CD4-positive, CD25-positive, alpha-beta regulatory T cell (primary cell): ENCODE data around the gene RGL1. TPM values are rescaled to one million over a fixed set of nuclear protein-coding genes. Genes with fewer than 3 reads are reported as not detected.
"Not testable (repeated sequence)": the region's sequence is repeated elsewhere in the genome, so short reads cannot be mapped to it uniquely, and the experiment has no call there.

Experiments used
- ATAC-seq, 2 donors: fragments of 150-1000 bp; cut with Tn5 transposase; one replicate each; pipeline ENCODE4 v1.10.0; 2021; ENCODE audit warnings: low read depth in 2 of 2, moderate number of reproducible peaks in 2 of 2, moderate library complexity in 1 of 2
- DNase-seq, 3 donors: peaks; one replicate each; pipeline versions ENCODE4 v3.0.0 to v3.0.0-alpha.2; 2012 to 2022; ENCODE audit warnings: mixed read lengths in 1 of 3
- H3K27ac ChIP-seq: one replicate; pipeline ENCODE4 v1.7.0; 2013; ENCODE audit warnings: mild to moderate bottlenecking, low read length; ENCODE audit not compliant: insufficient read depth, poor library complexity, severe bottlenecking
- H3K27me3 ChIP-seq: one replicate; pipeline ENCODE4 v1.7.0; 2013; ENCODE audit warnings: low read length; ENCODE audit not compliant: control insufficient read depth, insufficient read depth
- H3K36me3 ChIP-seq: one replicate; pipeline ENCODE4 v1.7.0; 2013; ENCODE audit warnings: mild to moderate bottlenecking, low read length, moderate library complexity; ENCODE audit not compliant: control insufficient read depth, insufficient read depth
- H3K4me1 ChIP-seq: 2 replicates; pipeline ENCODE4 v1.7.0; 2013; ENCODE audit warnings: mild to moderate bottlenecking, low read length; ENCODE audit not compliant: insufficient read depth, control insufficient read depth, poor library complexity, severe bottlenecking
- H3K4me3 ChIP-seq: one replicate; pipeline ENCODE4 v1.7.0; 2013; ENCODE audit warnings: low read depth, mild to moderate bottlenecking, low read length, moderate library complexity
- H3K9me3 ChIP-seq, 2 experiments: 1 replicate in 1 of 2; 2 replicates in 1 of 2; pipeline ENCODE4 v1.7.0; 2013; ENCODE audit warnings: low read length in 2 of 2, mild to moderate bottlenecking in 1 of 2, moderate library complexity in 1 of 2; ENCODE audit not compliant: control insufficient read depth in 2 of 2
- H3K27ac Mint-ChIP-seq, 3 donors: one replicate each; pipeline ENCODE4 v1.8.0; 2020 to 2022; ENCODE audit warnings: mild to moderate bottlenecking in 3 of 3, mixed read lengths in 3 of 3, moderate library complexity in 2 of 3
- H3K27me3 Mint-ChIP-seq: one replicate; pipeline ENCODE4 v1.8.0; 2022; ENCODE audit warnings: mild to moderate bottlenecking, mixed read lengths
- H3K36me3 Mint-ChIP-seq: one replicate; pipeline ENCODE4 v1.8.0; 2020; ENCODE audit warnings: mixed read lengths
- H3K4me1 Mint-ChIP-seq, 4 donors: one replicate each; pipeline ENCODE4 v1.8.0; 2020 to 2022; ENCODE audit warnings: mixed read lengths in 4 of 4, mild to moderate bottlenecking in 1 of 4
- H3K4me3 Mint-ChIP-seq, 4 donors: one replicate each; pipeline ENCODE4 v1.8.0; 2020 to 2022; ENCODE audit warnings: mild to moderate bottlenecking in 4 of 4, mixed read lengths in 4 of 4, moderate library complexity in 3 of 4
- H3K9me3 Mint-ChIP-seq, 7 donors: one replicate each; pipeline ENCODE4 v1.8.0; 2020 to 2022; ENCODE audit warnings: mixed read lengths in 7 of 7, mild to moderate bottlenecking in 3 of 7, moderate library complexity in 2 of 7
- polyA plus RNA-seq, 4 donors: library from polyadenylated mRNA; unstranded; fragments of 300-500 nt; fragmentation: Illumina TruSeq; gene quantifications; one replicate each; pipeline ENCODE4 v1.2.3, GENCODE V29; 2021
- total RNA-seq: library from RNA; stranded (reverse); gene quantifications from one replicate; pipeline ENCODE4 v1.2.3, GENCODE V29; 2022

Gene RGL1
- total RNA-seq (1.4 TPM), polyA plus RNA-seq (1 to 10 TPM; 1.8 to 2.8 (median 2.0) TPM)

DNA sequence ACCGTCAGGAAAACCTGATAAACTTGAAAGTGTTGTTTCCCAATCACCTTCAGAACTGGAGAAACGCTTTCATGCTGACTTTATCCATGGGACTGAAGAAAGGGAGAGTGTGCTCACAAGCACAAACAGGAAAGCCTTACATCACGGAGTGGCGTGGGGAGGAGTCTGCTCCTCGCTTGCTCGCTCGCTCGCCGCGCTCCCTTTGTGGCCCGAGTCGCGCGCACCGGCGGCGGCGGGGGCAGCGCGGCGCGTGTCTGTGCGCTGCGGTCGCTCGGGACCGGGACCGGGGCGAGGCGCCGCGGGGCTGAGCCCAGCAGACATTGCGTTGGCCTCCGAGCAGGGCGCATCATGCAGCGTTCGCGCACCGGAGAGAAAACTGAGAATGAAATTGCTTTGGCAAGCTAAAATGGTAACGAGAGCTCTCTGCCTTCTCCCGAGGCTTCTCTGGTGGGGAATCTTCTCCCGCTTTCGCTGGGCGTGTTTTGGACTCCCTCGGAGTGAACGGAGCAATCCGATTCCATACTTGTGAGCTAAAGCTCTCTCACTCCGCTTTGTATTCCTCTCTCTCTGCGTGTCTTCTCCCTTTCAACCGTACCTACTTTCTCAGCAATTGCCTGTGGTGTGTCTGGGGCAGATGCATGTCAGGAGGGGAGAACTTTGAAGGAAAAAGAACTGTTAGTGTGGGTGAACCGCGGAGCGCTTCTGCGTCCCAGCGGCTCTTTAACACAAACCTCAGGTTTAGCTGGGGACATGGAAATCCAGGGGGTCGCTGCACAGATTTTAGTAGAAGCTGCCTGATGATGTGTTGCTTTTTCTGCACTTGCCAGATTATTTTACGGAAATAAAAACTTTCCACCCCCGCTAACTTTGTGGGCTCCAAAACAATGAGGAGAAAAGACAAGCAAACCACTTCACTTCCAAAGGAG, at the start of gene RGL1:
TSS of gene RGL1 (plus strand) at position 205 of the 926 bp plus-strand sequence. CDS start at position 383, 178 bp downstream.
- H3K27me3 ChIP-seq, result peaks cover 3% of the 10 kb centered on the region
- DNase-seq (peak in 2 of 3 donors; percentile 2 to 47), ATAC-seq (peak; percentile 52 to 53)
- H3K4me1 ChIP-seq, result no peaks in the 10 kb centered on the region
- peak within 1 kb of the TSS; percentile 79 for H3K4me3 ChIP-seq
- H3K27ac Mint-ChIP-seq, result no peak within 1 kb of the TSS
- peaks cover 11 to 12% of the 10 kb centered on the region in 2 experiments for H3K9me3 ChIP-seq
- no peaks in the 10 kb centered on the region for H3K36me3 ChIP-seq
- H3K4me1 Mint-ChIP-seq, result peaks cover 0 to 15% (median 9%) of the 10 kb centered on the region in 4 donors
- peaks cover 24% of the 10 kb centered on the region for H3K27me3 Mint-ChIP-seq
- peaks cover 0 to 25% (median 8%) of the 10 kb centered on the region in 7 donors for H3K9me3 Mint-ChIP-seq
- peaks cover 4% of the 10 kb centered on the region for H3K36me3 Mint-ChIP-seq
- no peak within 1 kb of the TSS for H3K27ac ChIP-seq
- H3K4me3 Mint-ChIP-seq, result peak within 1 kb of the TSS; percentile 42 to 87 (median 84)

GRCh38 chr1:183756326-183756725, 48.6 kb upstream of the RGL1 start:
- no peaks in the 10 kb centered on the region for H3K4me1 ChIP-seq
- no peaks in the 10 kb centered on the region for H3K9me3 ChIP-seq
- no peak overlapping the region for H3K4me3 ChIP-seq
- no peak for ATAC-seq
- no peak for DNase-seq
- peaks cover 0 to 5% (median 4%) of the 10 kb centered on the region in 7 donors for H3K9me3 Mint-ChIP-seq
- peaks cover 4% of the 10 kb centered on the region for H3K27me3 Mint-ChIP-seq
- no peaks in the 10 kb centered on the region for H3K36me3 ChIP-seq
- H3K27me3 ChIP-seq, result no peaks in the 10 kb centered on the region
- H3K27ac Mint-ChIP-seq, result no peak overlapping the region
- no peak overlapping the region for H3K27ac ChIP-seq
- H3K4me1 Mint-ChIP-seq, result no peaks in the 10 kb centered on the region
- no peak overlapping the region for H3K4me3 Mint-ChIP-seq
- H3K36me3 Mint-ChIP-seq, result peaks cover 4% of the 10 kb centered on the region

GRCh38 chr1:183757061-183757460, 47.9 kb upstream of the RGL1 start:
- H3K27ac ChIP-seq, result no peak overlapping the region
- DNase-seq, result no peak
- H3K27ac Mint-ChIP-seq, result no peak overlapping the region

GRCh38 chr1:183758913-183759312, 46.0 kb upstream of the RGL1 start:
- Histone ChIP-seq H3K27me3 (no peaks in the 10 kb centered on the region), H3K4me3 (no peak overlapping the region), H3K36me3 (no peaks in the 10 kb centered on the region), H3K27ac (no peak overlapping the region), H3K4me1 (no peaks in the 10 kb centered on the region), H3K9me3 (peaks cover 0 to 2% of the 10 kb centered on the region in 2 experiments)
- H3K27me3 Mint-ChIP-seq, result peaks cover 4% of the 10 kb centered on the region
- DNase-seq (no peak), ATAC-seq (no peak)
- no peak overlapping the region for H3K27ac Mint-ChIP-seq
- no peaks in the 10 kb centered on the region for H3K36me3 Mint-ChIP-seq
- no peaks in the 10 kb centered on the region for H3K4me1 Mint-ChIP-seq
- H3K9me3 Mint-ChIP-seq, result peaks cover 3 to 19% (median 7%) of the 10 kb centered on the region in 7 donors
- no peak overlapping the region for H3K4me3 Mint-ChIP-seq

More at GRCh38 chr1:183757061-183757460, 47.9 kb upstream of the RGL1 start:
- ATAC-seq, result no peak
- Histone ChIP-seq H3K36me3 (no peaks in the 10 kb centered on the region), H3K4me1 (no peaks in the 10 kb centered on the region), H3K27me3 (no peaks in the 10 kb centered on the region), H3K4me3 (no peak overlapping the region), H3K9me3 (no peaks in the 10 kb centered on the region)
- Mint-ChIP-seq H3K27me3 (peaks cover 4% of the 10 kb centered on the region), H3K9me3 (peaks cover 0 to 7% (median 4%) of the 10 kb centered on the region in 7 donors), H3K4me3 (no peak overlapping the region), H3K4me1 (no peaks in the 10 kb centered on the region), H3K36me3 (peaks cover 4% of the 10 kb centered on the region)

- H3K27ac Mint-ChIP-seq, result no peak overlapping the region
- H3K27ac ChIP-seq, result no peak overlapping the region
These were observed 44.3 kb upstream of the RGL1 start for GRCh38 chr1:183760661-183761060.

DNA sequence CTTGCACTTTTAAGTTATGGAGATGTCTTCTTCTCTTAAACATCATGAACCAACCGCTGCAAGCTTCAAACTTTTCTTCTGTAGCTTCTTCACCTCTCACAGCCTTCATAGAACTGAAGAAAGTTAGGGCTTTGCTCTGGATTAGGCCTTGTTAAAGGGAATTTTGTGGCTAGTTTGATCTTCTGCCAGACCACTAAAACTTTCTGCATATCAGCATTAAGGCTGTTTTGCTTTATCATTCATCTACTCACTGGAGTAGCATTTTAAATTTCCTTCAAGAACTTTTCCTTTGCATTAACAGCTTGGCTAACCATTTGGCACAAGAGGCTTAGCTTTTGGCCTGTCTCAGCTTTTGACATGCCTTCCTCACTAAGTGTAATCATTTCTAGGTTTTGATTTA, 43.0 kb upstream of the RGL1 start:
- no peaks in the 10 kb centered on the region for H3K36me3 ChIP-seq
- ATAC-seq (no peak), DNase-seq (no peak)
- Mint-ChIP-seq H3K36me3 (no peaks in the 10 kb centered on the region), H3K4me1 (no peaks in the 10 kb centered on the region), H3K27ac (no peak overlapping the region), H3K4me3 (no peak overlapping the region), H3K9me3 (peaks cover 0 to 34% (median 14%) of the 10 kb centered on the region in 7 donors), H3K27me3 (peaks cover 4% of the 10 kb centered on the region)
- H3K9me3 ChIP-seq, result peaks cover 8 to 15% of the 10 kb centered on the region in 2 experiments
- H3K27ac ChIP-seq, result no peak overlapping the region
- no peaks in the 10 kb centered on the region for H3K4me1 ChIP-seq
- H3K27me3 ChIP-seq, result no peaks in the 10 kb centered on the region
- H3K4me3 ChIP-seq, result no peak overlapping the region

More at GRCh38 chr1:183760661-183761060, 44.3 kb upstream of the RGL1 start:
- Histone ChIP-seq H3K9me3 (peaks cover 8 to 15% of the 10 kb centered on the region in 2 experiments), H3K4me3 (no peak overlapping the region), H3K27me3 (no peaks in the 10 kb centered on the region), H3K36me3 (no peaks in the 10 kb centered on the region), H3K4me1 (no peaks in the 10 kb centered on the region)
- peaks cover 4% of the 10 kb centered on the region for H3K27me3 Mint-ChIP-seq
- H3K4me1 Mint-ChIP-seq, result no peaks in the 10 kb centered on the region
- ATAC-seq (no peak), DNase-seq (no peak)
- no peak overlapping the region for H3K4me3 Mint-ChIP-seq
- H3K36me3 Mint-ChIP-seq, result no peaks in the 10 kb centered on the region
- peaks cover 0 to 34% (median 14%) of the 10 kb centered on the region in 7 donors for H3K9me3 Mint-ChIP-seq

- H3K4me3 Mint-ChIP-seq, H3K27ac ChIP-seq, H3K27me3 ChIP-seq, ATAC-seq, H3K36me3 ChIP-seq, H3K27me3 Mint-ChIP-seq, H3K27ac Mint-ChIP-seq, DNase-seq, H3K4me1 ChIP-seq, H3K36me3 Mint-ChIP-seq, H3K4me3 ChIP-seq, H3K4me1 Mint-ChIP-seq: not testable (repeated sequence)
- H3K9me3 Mint-ChIP-seq, result peaks cover 0 to 34% (median 14%) of the 10 kb centered on the region in 7 donors
- peaks cover 8 to 15% of the 10 kb centered on the region in 2 experiments for H3K9me3 ChIP-seq
These were observed 42.1 kb upstream of the RGL1 start for GRCh38 chr1:183762856-183763255.
